ENCODE results near the gene RIPK1. TPM values are rescaled to one million over a fixed set of nuclear protein-coding genes. Genes with fewer than 3 reads are reported as not detected.

Gene RIPK1
- total RNA-seq, 1 donor from 2014 or later: 21.8 TPM

- H3K36me3 Mint-ChIP-seq (ENCODE audit: low read depth): peaks cover 3% of the 10 kb centered on the region
- H3K4me1 Mint-ChIP-seq: peaks cover 18% of the 10 kb centered on the region
- H3K9me3 Mint-ChIP-seq: no peaks in the 10 kb centered on the region
- ChIA-PET POLR2A (interaction anchor here (0.6 to 1.3 kb wide), 20 partner anchors 10 to 1072 kb away, joined by 3 to 30 read pairs (median 3); partner anchors contain the start of genes BPHL, ECI2, SERPINB1 and SERPINB6), CTCF (interaction anchor here (0.8 to 1.0 kb wide), 4 partner anchors 10 to 187 kb away, joined by 3 to 5 read pairs (median 4); partner anchors contain the start of gene NQO2)
- peak overlapping the region; percentile 54 for H3K27ac Mint-ChIP-seq
- DNase-seq (peak; percentile 82), ATAC-seq (ENCODE audit: low read depth) (peak; percentile 78)
- H3K27me3 Mint-ChIP-seq: no peaks in the 10 kb centered on the region
- peak overlapping the region; percentile 83 for H3K4me3 Mint-ChIP-seq
- TF ChIP-seq, protein P1, sequence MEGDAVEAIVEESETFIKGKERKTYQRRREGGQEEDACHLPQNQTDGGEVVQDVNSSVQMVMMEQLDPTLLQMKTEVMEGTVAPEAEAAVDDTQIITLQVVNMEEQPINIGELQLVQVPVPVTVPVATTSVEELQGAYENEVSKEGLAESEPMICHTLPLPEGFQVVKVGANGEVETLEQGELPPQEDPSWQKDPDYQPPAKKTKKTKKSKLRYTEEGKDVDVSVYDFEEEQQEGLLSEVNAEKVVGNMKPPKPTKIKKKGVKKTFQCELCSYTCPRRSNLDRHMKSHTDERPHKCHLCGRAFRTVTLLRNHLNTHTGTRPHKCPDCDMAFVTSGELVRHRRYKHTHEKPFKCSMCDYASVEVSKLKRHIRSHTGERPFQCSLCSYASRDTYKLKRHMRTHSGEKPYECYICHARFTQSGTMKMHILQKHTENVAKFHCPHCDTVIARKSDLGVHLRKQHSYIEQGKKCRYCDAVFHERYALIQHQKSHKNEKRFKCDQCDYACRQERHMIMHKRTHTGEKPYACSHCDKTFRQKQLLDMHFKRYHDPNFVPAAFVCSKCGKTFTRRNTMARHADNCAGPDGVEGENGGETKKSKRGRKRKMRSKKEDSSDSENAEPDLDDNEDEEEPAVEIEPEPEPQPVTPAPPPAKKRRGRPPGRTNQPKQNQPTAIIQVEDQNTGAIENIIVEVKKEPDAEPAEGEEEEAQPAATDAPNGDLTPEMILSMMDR (IDR thresholded peaks at IDR 0.05): no peak
- intact Hi-C loops (cut with micrococcal nuclease): loop anchor here (2.0 kb wide), 1 partner anchor 65 kb away; the partner anchor contains the start of gene NQO2
Measured at GRCh38 chr6:3063733-3064700, 4.3 kb upstream of the RIPK1 start.

- Mint-ChIP-seq H3K9me3 (no peaks in the 10 kb centered on the region), H3K27me3 (no peaks in the 10 kb centered on the region), H3K27ac (peak overlapping the region; percentile 32), H3K4me3 (no peak overlapping the region), H3K4me1 (peaks cover 51% of the 10 kb centered on the region), H3K36me3 (ENCODE audit: low read depth) (peaks cover 31% of the 10 kb centered on the region)
- ATAC-seq (ENCODE audit: low read depth): no peak
- intact Hi-C loops (cut with micrococcal nuclease): no loop called here
- POLR2A ChIA-PET: no interaction called here
- no peak for DNase-seq
- TF ChIP-seq, protein P1 (IDR thresholded peaks at IDR 0.05): no peak
- CTCF ChIA-PET: interaction anchor here (1.0 kb wide), 1 partner anchor 280 kb away, joined by 3 read pairs; no protein-coding TSS in a partner anchor
Measured at GRCh38 chr6:3071568-3071967, 3.3 kb downstream of the RIPK1 start.

DNA sequence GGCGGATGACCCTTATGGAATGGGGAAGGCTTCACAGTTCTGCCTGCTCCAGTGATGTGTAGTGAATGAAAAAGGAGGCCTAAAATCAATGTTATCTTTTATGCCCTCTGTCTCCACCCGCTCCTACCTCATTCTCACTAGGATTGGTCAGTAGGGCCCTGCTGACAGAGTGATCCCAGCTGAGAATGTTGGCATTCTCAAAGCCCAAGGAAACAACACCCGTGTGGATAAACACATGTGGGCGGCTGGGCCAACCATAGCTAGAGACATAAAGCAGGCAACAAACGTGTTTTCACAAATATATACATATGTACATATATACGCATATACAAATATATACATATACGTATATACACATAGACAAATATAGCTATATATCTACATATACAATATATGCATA lies 4.5 kb downstream of the RIPK1 start:
- Mint-ChIP-seq H3K27ac (no peak overlapping the region), H3K4me3 (no peak overlapping the region), H3K9me3 (no peaks in the 10 kb centered on the region), H3K4me1 (peaks cover 46% of the 10 kb centered on the region), H3K36me3 (ENCODE audit: low read depth) (peaks cover 43% of the 10 kb centered on the region), H3K27me3 (no peaks in the 10 kb centered on the region)
- ChIA-PET POLR2A (no interaction called here), CTCF (no interaction called here)
- TF ChIP-seq, protein P1 (IDR thresholded peaks at IDR 0.05): no peak
- no peak for ATAC-seq (ENCODE audit: low read depth)
- intact Hi-C loops (cut with micrococcal nuclease): no loop called here
- DNase-seq: no peak

GRCh38 chr6:3073382-3073781 lies 5.1 kb downstream of the RIPK1 start:
- TF ChIP-seq, protein P1 (IDR thresholded peaks at IDR 0.05): no peak
- no peaks in the 10 kb centered on the region for H3K27me3 Mint-ChIP-seq
- ChIA-PET POLR2A (no interaction called here), CTCF (no interaction called here)
- peaks cover 48% of the 10 kb centered on the region for H3K4me1 Mint-ChIP-seq
- H3K27ac Mint-ChIP-seq: no peak overlapping the region
- H3K4me3 Mint-ChIP-seq: no peak overlapping the region
- intact Hi-C loops (cut with micrococcal nuclease): no loop called here
- DNase-seq (no peak), ATAC-seq (ENCODE audit: low read depth) (no peak)
- H3K9me3 Mint-ChIP-seq: no peaks in the 10 kb centered on the region
- peaks cover 47% of the 10 kb centered on the region for H3K36me3 Mint-ChIP-seq (ENCODE audit: low read depth)

- intact Hi-C loops (cut with micrococcal nuclease): no loop called here
- Mint-ChIP-seq H3K27me3 (no peaks in the 10 kb centered on the region), H3K9me3 (no peaks in the 10 kb centered on the region), H3K36me3 (ENCODE audit: low read depth) (peaks cover 60% of the 10 kb centered on the region), H3K27ac (no peak overlapping the region), H3K4me1 (peaks cover 34% of the 10 kb centered on the region), H3K4me3 (no peak overlapping the region)
- no peak for DNase-seq
- ChIA-PET CTCF (no interaction called here), POLR2A (interaction anchor here (0.8 to 1.4 kb wide), 3 partner anchors 10 to 49 kb away, joined by 3 to 4 read pairs (median 3); no protein-coding TSS in a partner anchor)
- peak; percentile 18 for ATAC-seq (ENCODE audit: low read depth)
- TF ChIP-seq, protein P1 (IDR thresholded peaks at IDR 0.05): no peak
Measured at GRCh38 chr6:3075772-3076113, 7.4 kb downstream of the RIPK1 start.
